Activated T-cell treated with anti-CD3 and anti-CD28 coated beads, Interleukin-2, amount 50 U/mL, for 24 hours (primary cell): ENCODE data around the gene CHAD.
A peak's percentile ranks its signal among the peaks of the same experiment; 100 is the strongest.

Source experiments
- DNase-seq: peaks from one replicate; pipeline ENCODE4 v3.0.0-alpha.2; 2020
- H3K27ac Mint-ChIP-seq: 2 replicates; pipeline ENCODE4 v1.8.0; 2020; ENCODE audit warnings: mild to moderate bottlenecking, mixed read lengths
- H3K27me3 Mint-ChIP-seq: 2 replicates; pipeline ENCODE4 v1.8.0; 2020; ENCODE audit warnings: mixed read lengths
- H3K36me3 Mint-ChIP-seq: 2 replicates; pipeline ENCODE4 v1.8.0; 2020; ENCODE audit warnings: low read depth, mixed read lengths
- H3K4me1 Mint-ChIP-seq: 2 replicates; pipeline ENCODE4 v1.8.0; 2020; ENCODE audit warnings: low read depth, mixed read lengths
- H3K4me3 Mint-ChIP-seq: 2 replicates; pipeline ENCODE4 v1.8.0; 2020; ENCODE audit warnings: mild to moderate bottlenecking, moderate library complexity, mixed read lengths
- H3K9me3 Mint-ChIP-seq: 2 replicates; pipeline ENCODE4 v1.8.0; 2020; ENCODE audit warnings: mixed read lengths

The CHAD gene, protein sequence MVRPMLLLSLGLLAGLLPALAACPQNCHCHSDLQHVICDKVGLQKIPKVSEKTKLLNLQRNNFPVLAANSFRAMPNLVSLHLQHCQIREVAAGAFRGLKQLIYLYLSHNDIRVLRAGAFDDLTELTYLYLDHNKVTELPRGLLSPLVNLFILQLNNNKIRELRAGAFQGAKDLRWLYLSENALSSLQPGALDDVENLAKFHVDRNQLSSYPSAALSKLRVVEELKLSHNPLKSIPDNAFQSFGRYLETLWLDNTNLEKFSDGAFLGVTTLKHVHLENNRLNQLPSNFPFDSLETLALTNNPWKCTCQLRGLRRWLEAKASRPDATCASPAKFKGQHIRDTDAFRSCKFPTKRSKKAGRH

GRCh38 chr17:50468304-50469207, at the start of gene CHAD:
CHAD (minus strand) TSS chr17:50468880; CDS start chr17:50468813, 67 bp downstream.
- no peak within 1 kb of the TSS for H3K27ac Mint-ChIP-seq
- H3K9me3 Mint-ChIP-seq = no peaks in the 10 kb centered on the region
- H3K4me3 Mint-ChIP-seq = peak within 1 kb of the TSS; percentile 10

DNA sequence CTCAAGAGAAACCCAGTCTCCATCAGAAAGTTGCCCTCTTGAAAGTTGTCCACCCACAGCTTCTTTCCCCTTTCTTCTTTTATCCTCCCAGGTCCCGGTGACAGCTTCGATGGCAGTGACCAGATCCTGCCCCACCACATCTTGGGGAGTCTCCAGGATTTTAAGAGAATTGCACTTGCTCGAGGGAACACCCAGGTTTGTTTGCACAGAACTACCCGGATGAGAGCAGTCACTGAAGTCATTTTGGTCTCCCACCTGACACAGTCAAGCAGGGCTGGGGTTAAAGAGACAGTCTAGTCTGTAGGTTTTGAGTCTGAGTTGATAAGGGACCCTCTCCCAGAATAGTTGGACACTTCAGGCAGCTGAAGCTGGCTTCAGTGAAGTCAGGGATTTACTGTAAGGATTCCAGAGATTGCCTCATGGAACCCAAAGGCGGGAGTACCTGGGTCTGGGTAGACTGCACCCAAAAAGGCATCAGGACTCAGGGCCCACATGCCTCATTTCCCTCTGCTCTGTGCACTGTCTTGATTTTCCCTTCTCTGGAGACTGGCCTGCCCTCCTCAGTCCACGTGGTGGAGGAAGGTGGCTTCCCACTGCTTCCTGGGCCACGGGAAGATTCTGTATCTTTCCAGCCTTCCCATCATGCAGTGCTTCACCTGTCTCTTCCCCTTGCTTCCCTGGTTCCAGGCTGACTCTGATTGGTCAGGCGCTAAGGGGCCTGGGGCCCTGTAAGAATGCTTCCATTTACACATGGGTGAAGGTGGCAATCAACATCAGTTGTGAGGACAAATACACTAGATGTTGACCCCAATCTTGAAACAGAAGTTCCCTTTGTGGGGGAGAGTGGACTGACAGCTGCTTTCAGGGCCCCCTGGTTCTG, 49.1 kb upstream of the CHAD start:
- no peaks in the 10 kb centered on the region for H3K4me1 Mint-ChIP-seq
- H3K27me3 Mint-ChIP-seq = no peaks in the 10 kb centered on the region
- H3K36me3 Mint-ChIP-seq = no peaks in the 10 kb centered on the region
- DNase-seq = no peak
- H3K27ac Mint-ChIP-seq = no peak overlapping the region
- no peaks in the 10 kb centered on the region for H3K9me3 Mint-ChIP-seq
- no peak overlapping the region for H3K4me3 Mint-ChIP-seq

More at GRCh38 chr17:50468304-50469207, at the start of gene CHAD:
- Mint-ChIP-seq H3K27me3 (peaks cover 34% of the 10 kb centered on the region), H3K36me3 (no peaks in the 10 kb centered on the region), H3K4me1 (peaks cover 6% of the 10 kb centered on the region)
- DNase-seq = no peak

DNA sequence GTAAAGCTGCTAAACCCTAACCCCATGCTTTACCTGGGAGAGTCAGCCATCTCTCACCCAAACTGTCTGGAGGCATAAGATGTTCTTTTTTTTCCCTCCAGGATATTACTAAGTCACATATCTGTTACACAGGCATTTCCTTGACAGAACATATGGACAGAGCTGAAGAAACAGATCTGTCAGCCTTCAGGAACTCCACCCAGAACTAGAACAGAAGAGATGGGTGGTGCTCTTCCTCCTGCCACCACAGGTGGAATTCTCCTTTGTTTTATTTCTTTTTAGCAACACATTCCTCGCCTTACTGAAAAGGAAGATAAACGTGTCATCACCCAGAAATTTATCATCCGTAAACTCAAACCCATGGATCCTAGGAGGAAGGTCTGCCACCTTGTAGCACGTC, 48.3 kb upstream of the CHAD start:
- Mint-ChIP-seq H3K27ac (no peak overlapping the region), H3K36me3 (no peaks in the 10 kb centered on the region), H3K9me3 (no peaks in the 10 kb centered on the region), H3K27me3 (peaks cover 4% of the 10 kb centered on the region), H3K4me1 (peaks cover 3% of the 10 kb centered on the region), H3K4me3 (no peak overlapping the region)
- DNase-seq = no peak

DNA sequence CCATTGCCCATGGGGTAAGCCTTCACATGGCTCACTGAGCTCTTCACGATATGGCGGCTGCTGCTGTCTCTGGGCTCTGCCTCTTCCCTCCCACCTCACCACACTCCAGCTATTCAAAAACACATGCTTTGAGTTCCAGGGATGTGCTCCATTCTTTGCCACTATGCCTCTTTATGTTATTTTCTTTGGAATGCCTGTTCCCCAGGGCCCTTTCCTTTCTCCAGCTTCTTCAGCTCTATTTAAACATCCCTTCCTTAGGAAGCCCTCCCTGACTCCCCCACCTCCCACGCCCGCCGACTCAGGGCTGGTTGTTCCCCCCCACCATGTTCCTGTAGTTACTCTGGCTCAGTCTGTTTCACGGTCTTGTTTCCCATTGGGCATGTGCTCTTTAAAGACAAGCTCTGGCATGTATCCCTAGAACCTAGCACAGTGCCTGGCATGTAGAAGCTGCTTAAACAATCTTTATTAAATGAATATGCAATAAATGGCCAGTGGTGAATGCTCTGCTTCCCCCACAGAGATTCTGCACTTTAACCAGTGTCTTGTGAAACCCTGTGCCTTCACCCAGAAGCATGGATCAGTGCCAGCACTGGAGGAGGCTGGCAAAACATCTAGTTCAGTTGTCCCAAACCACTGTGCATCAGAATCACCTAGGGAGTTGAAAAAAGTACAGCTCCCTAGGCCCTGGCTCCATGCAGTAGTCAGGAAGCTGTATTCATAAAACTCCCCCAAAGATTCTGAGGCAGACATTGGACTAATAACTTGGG, 46.4 kb upstream of the CHAD start:
- no peaks in the 10 kb centered on the region for H3K36me3 Mint-ChIP-seq
- H3K4me1 Mint-ChIP-seq = peaks cover 19% of the 10 kb centered on the region
- H3K9me3 Mint-ChIP-seq = no peaks in the 10 kb centered on the region
- no peak overlapping the region for H3K27ac Mint-ChIP-seq
- no peak for DNase-seq
- H3K4me3 Mint-ChIP-seq = no peak overlapping the region
- peaks cover 4% of the 10 kb centered on the region for H3K27me3 Mint-ChIP-seq

GRCh38 chr17:50514388-50514787, 45.7 kb upstream of the CHAD start:
- Mint-ChIP-seq H3K27me3 (peaks cover 8% of the 10 kb centered on the region), H3K4me3 (no peak overlapping the region), H3K27ac (no peak overlapping the region), H3K36me3 (no peaks in the 10 kb centered on the region), H3K4me1 (peaks cover 20% of the 10 kb centered on the region), H3K9me3 (no peaks in the 10 kb centered on the region)
- no peak for DNase-seq

GRCh38 chr17:50513495-50513894, 44.8 kb upstream of the CHAD start:
- Mint-ChIP-seq H3K4me1 (peaks cover 25% of the 10 kb centered on the region), H3K4me3 (no peak overlapping the region), H3K36me3 (no peaks in the 10 kb centered on the region), H3K9me3 (no peaks in the 10 kb centered on the region), H3K27me3 (peaks cover 16% of the 10 kb centered on the region), H3K27ac (no peak overlapping the region)
- no peak for DNase-seq

GRCh38 chr17:50511058-50511457, 42.4 kb upstream of the CHAD start:
- Mint-ChIP-seq H3K36me3 (no peaks in the 10 kb centered on the region), H3K9me3 (no peaks in the 10 kb centered on the region), H3K4me1 (peaks cover 33% of the 10 kb centered on the region), H3K27ac (peak overlapping the region; percentile 83), H3K27me3 (peaks cover 22% of the 10 kb centered on the region), H3K4me3 (peak overlapping the region; percentile 30)
- peak; percentile 51 for DNase-seq

DNA sequence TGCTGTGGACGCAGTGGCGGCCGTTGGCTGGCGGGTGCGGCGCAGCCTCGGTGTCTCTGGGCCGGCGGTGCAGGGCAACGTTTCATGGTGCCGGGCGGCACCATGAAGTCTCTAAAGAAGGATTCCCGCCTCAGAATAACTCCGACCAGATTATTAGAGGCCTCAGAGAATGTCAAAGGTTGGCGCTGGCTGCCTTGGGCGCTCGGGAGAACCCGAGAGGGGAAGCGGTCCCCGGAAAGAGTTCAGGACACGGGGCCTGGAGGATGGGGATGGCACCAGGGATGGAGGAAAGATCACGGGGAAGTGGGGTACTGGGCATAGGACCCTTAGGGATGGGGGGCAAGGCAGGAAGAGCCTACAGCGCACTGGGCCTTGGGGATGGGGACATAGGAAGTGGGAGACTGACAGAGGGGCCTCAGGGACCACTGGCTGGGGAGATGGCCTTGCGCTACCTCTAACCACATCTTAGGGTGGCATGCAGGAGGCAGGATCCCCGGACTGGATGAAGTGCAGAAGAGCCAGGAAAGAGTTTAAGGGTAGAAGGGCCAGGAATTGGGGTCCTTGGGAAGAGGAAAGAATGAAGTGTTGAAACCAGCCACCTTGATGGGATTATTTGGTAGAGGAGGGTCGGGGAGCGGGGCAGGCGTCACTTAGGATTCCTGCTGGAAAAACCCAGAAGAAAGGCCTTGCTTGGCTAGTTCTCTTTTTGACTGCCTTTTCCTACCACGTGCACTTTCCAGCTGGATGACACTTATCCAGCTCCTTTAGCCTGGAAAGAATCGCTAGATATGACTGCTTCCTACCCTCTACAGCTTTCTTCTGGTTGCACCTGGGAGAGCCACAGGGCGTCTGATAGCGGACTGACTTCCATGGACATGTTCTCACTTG, 40.1 kb upstream of the CHAD start:
- H3K9me3 Mint-ChIP-seq = no peaks in the 10 kb centered on the region
- DNase-seq = no peak
- H3K4me1 Mint-ChIP-seq = peaks cover 35% of the 10 kb centered on the region
- peak overlapping the region; percentile 78 for H3K4me3 Mint-ChIP-seq
- H3K27ac Mint-ChIP-seq = peak overlapping the region; percentile 67
- peaks cover 24% of the 10 kb centered on the region for H3K27me3 Mint-ChIP-seq
- no peaks in the 10 kb centered on the region for H3K36me3 Mint-ChIP-seq

- Mint-ChIP-seq H3K4me3 (peak within 1 kb of the TSS; percentile 78), H3K4me1 (peaks cover 38% of the 10 kb centered on the region)
- peak; percentile 80 for DNase-seq
Measured at GRCh38 chr17:50507871-50508572, 39.3 kb upstream of the CHAD start, which contains the start of gene MYCBPAP. MYCBPAP (plus strand) TSS chr17:50508439; CDS start chr17:50508675, 236 bp downstream.

DNA sequence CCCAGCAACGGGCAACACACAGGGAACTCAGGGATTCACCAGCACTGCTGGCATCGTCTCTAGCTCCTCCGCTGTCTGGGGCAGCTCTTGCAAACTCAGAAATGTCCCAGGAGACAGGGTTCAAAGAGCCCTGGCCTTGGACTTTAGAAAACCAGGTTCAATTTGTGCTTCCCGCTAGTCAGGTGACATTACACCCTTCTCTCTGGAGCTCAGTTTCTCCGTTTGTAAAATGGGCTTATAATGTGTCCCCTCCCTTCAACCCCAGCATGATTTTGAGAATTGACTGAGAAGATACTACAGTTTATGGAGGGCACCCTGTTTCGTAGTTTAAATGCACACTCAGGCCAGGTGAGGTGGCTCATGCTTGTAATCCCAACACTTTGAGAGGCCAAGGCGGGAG, 37.6 kb upstream of the CHAD start:
- DNase-seq = no peak
- Mint-ChIP-seq H3K4me3 (no peak overlapping the region), H3K27ac (no peak overlapping the region), H3K4me1 (peaks cover 28% of the 10 kb centered on the region), H3K36me3 (no peaks in the 10 kb centered on the region), H3K9me3 (no peaks in the 10 kb centered on the region), H3K27me3 (peaks cover 21% of the 10 kb centered on the region)

More at GRCh38 chr17:50507871-50508572, 39.3 kb upstream of the CHAD start, which contains the start of gene MYCBPAP:
- Mint-ChIP-seq H3K27ac (peak within 1 kb of the TSS; percentile 67), H3K9me3 (no peaks in the 10 kb centered on the region), H3K36me3 (no peaks in the 10 kb centered on the region), H3K27me3 (peaks cover 24% of the 10 kb centered on the region)

- no peak for DNase-seq
- Mint-ChIP-seq H3K36me3 (no peaks in the 10 kb centered on the region), H3K9me3 (no peaks in the 10 kb centered on the region), H3K4me3 (no peak overlapping the region), H3K4me1 (peaks cover 22% of the 10 kb centered on the region), H3K27me3 (peaks cover 21% of the 10 kb centered on the region), H3K27ac (no peak overlapping the region)
Measured at GRCh38 chr17:50505591-50506130, 37.0 kb upstream of the CHAD start.

GRCh38 chr17:50502301-50502990, 33.8 kb upstream of the CHAD start:
- Mint-ChIP-seq H3K27me3 (peaks cover 3% of the 10 kb centered on the region), H3K36me3 (no peaks in the 10 kb centered on the region), H3K4me1 (peaks cover 6% of the 10 kb centered on the region), H3K27ac (no peak overlapping the region), H3K9me3 (no peaks in the 10 kb centered on the region), H3K4me3 (no peak overlapping the region)
- DNase-seq = no peak
